Peyer's patch (tissue), 4 donors: ENCODE data around the gene MAN2A1.

Experiments used
- POLR2A ChIP-seq, 2 donors: fragments of 450-650 bp; IDR thresholded peaks; one replicate each; pipeline ENCODE4 v1.5.1; 2017; ENCODE audit warnings: antibody characterized with exemption in 2 of 2, mild to moderate bottlenecking in 2 of 2, moderate library complexity in 2 of 2
- TF ChIP-seq, protein P1 (sequence below), 6 experiments: fragments of 450-650 bp in 4 of 6; fragments of 200-600 bp in 2 of 6; sonication (generic) in 1 of 6; IDR thresholded peaks; one replicate each; pipeline ENCODE4 v1.5.1; 2017 to 2019; ENCODE audit warnings: antibody characterized with exemption in 6 of 6, mild to moderate bottlenecking in 3 of 6, moderate library complexity in 1 of 6

DNA sequence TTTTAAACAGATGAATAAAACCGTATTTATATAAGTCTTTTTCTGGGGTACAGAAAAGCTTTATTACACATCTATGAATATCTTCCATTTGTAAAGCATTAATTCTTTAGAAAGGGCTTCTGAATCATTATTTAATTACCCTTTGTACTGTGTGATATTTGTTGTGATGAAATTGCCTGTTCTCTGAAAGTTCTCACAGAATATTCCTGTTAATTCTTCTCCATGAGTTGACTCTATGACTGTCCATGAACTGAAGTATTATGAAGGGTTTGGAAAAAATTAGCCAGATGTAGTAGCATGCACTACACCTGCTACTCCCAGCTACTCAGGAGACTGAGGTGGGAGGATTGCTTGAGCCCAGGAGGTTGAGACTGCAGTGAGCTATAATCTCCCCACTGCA, 127.0 kb downstream of the MAN2A1 start:
- TF ChIP-seq, protein P1, sequence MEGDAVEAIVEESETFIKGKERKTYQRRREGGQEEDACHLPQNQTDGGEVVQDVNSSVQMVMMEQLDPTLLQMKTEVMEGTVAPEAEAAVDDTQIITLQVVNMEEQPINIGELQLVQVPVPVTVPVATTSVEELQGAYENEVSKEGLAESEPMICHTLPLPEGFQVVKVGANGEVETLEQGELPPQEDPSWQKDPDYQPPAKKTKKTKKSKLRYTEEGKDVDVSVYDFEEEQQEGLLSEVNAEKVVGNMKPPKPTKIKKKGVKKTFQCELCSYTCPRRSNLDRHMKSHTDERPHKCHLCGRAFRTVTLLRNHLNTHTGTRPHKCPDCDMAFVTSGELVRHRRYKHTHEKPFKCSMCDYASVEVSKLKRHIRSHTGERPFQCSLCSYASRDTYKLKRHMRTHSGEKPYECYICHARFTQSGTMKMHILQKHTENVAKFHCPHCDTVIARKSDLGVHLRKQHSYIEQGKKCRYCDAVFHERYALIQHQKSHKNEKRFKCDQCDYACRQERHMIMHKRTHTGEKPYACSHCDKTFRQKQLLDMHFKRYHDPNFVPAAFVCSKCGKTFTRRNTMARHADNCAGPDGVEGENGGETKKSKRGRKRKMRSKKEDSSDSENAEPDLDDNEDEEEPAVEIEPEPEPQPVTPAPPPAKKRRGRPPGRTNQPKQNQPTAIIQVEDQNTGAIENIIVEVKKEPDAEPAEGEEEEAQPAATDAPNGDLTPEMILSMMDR (IDR thresholded peaks at IDR 0.05): no peak
- no peak for TF ChIP-seq POLR2A (IDR thresholded peaks at IDR 0.05)
